Endodermal cell (in vitro differentiated cells): Measurements from ENCODE around the gene THEMIS2. TPM values are rescaled to one million over a fixed set of nuclear protein-coding genes. Genes with fewer than 3 reads are reported as not detected.

Experiments used
- DNase-seq: peaks from one replicate; pipeline ENCODE4 v3.0.0-alpha.2; 2017
- H3K27ac ChIP-seq: 2 replicates; pipeline ENCODE4 v1.5.1; 2013; ENCODE audit warnings: mild to moderate bottlenecking, low read depth, low read length, moderate library complexity
- H3K27me3 ChIP-seq: 2 replicates; pipeline ENCODE4 v1.6.1; 2013; ENCODE audit warnings: mild to moderate bottlenecking, low read length, moderate library complexity; ENCODE audit not compliant: insufficient read depth, control insufficient read depth, poor library complexity, severe bottlenecking
- H3K36me3 ChIP-seq: 2 replicates; pipeline ENCODE4 v1.7.0; 2013; ENCODE audit warnings: mild to moderate bottlenecking, low read length, moderate library complexity; ENCODE audit not compliant: control insufficient read depth, insufficient read depth
- H3K4me1 ChIP-seq: one replicate; pipeline ENCODE4 v1.7.0; 2013; ENCODE audit warnings: low read length; ENCODE audit not compliant: control insufficient read depth, insufficient read depth
- H3K4me3 ChIP-seq: 2 replicates; pipeline ENCODE4 v1.5.1; 2013; ENCODE audit warnings: mild to moderate bottlenecking, low read length, moderate library complexity
- H3K9ac ChIP-seq: 2 replicates; pipeline ENCODE4 v1.6.1; 2013; ENCODE audit warnings: mild to moderate bottlenecking, low read length, moderate library complexity; ENCODE audit not compliant: poor library complexity, severe bottlenecking; ENCODE audit errors: extremely low read depth
- H3K9me3 ChIP-seq: 2 replicates; pipeline ENCODE4 v1.6.1; 2013; ENCODE audit warnings: mild to moderate bottlenecking, low read length, moderate library complexity; ENCODE audit not compliant: control insufficient read depth
- H3K27ac Mint-ChIP-seq: 2 replicates; pipeline ENCODE4 v1.8.0; 2020; ENCODE audit warnings: mixed read lengths
- H3K27me3 Mint-ChIP-seq: 2 replicates; pipeline ENCODE4 v1.8.0; 2021; ENCODE audit warnings: mild to moderate bottlenecking, mixed read lengths; ENCODE audit not compliant: insufficient read depth
- H3K36me3 Mint-ChIP-seq: 2 replicates; pipeline ENCODE4 v1.8.0; 2020; ENCODE audit warnings: low read depth, mixed read lengths
- H3K4me1 Mint-ChIP-seq: 2 replicates; pipeline ENCODE4 v1.8.0; 2020; ENCODE audit warnings: mixed read lengths
- H3K4me3 Mint-ChIP-seq: 2 replicates; pipeline ENCODE4 v1.8.0; 2020; ENCODE audit warnings: mild to moderate bottlenecking, moderate library complexity, mixed read lengths
- H3K9me3 Mint-ChIP-seq: 2 replicates; pipeline ENCODE4 v1.8.0; 2020; ENCODE audit warnings: mild to moderate bottlenecking, mixed read lengths
- CTCF ChIP-seq: fragments of 200-600 bp; sonication (generic); conservative IDR thresholded peaks from 2 replicates; pipeline ENCODE4 v1.5.0; 2021; ENCODE audit warnings: antibody characterized with exemption, mild to moderate bottlenecking
- WGBS, 2 experiments: methylation state at CpG; one replicate each; pipeline versions ENCODE4 v1.1.5 to v1.1.7; 2013; ENCODE audit warnings: missing lambda C conversion rate in 2 of 2, mixed read lengths in 1 of 2; ENCODE audit not compliant: insufficient coverage in 1 of 2, insufficient read length in 1 of 2; 5-methylcytosine and 5-hydroxymethylcytosine counted together
- total RNA-seq, 2 donors: library from RNA; stranded (reverse); fragmentation: NEBNext Ultra II Directional in 1 of 2; extraction: Animal tissue kit (Norgen Biotek cat#: 25700) in 1 of 2; gene quantifications; 2 replicates in 1 of 2; 3 replicates in 1 of 2; pipeline ENCODE4 v1.2.1, GENCODE V29; 2021

The THEMIS2 gene
- total RNA-seq, 2 donors from 2014 or later = 8.5 to 8.8 TPM

- H3K27ac Mint-ChIP-seq = no peak overlapping the region
- WGBS, 2 experiments = 94 to 100% methylated on average over 2 to 3 of the region's 3 CpGs
Measured at GRCh38 chr1:27862004-27862403, 10.3 kb upstream of the THEMIS2 start.

GRCh38 chr1:27862671-27863537, 9.4 kb upstream of the THEMIS2 start:
- H3K4me1 Mint-ChIP-seq = peaks cover 9% of the 10 kb centered on the region
- H3K9me3 Mint-ChIP-seq = no peaks in the 10 kb centered on the region
- Histone ChIP-seq H3K27me3 (no peaks in the 10 kb centered on the region), H3K4me1 (no peaks in the 10 kb centered on the region), H3K9ac (no peak overlapping the region), H3K9me3 (no peaks in the 10 kb centered on the region), H3K27ac (no peak overlapping the region), H3K4me3 (no peak overlapping the region), H3K36me3 (no peaks in the 10 kb centered on the region)
- H3K36me3 Mint-ChIP-seq = no peaks in the 10 kb centered on the region
- no peak for TF ChIP-seq CTCF
- 90 to 97% methylated on average over 6 to 9 of the region's 9 CpGs for WGBS, 2 experiments
- no peak for DNase-seq
- no peak overlapping the region for H3K4me3 Mint-ChIP-seq
- H3K27ac Mint-ChIP-seq = no peak overlapping the region
- H3K27me3 Mint-ChIP-seq = no peaks in the 10 kb centered on the region

More at GRCh38 chr1:27862004-27862403, 10.3 kb upstream of the THEMIS2 start:
- DNase-seq = no peak
- Mint-ChIP-seq H3K9me3 (no peaks in the 10 kb centered on the region), H3K4me1 (peaks cover 9% of the 10 kb centered on the region), H3K36me3 (no peaks in the 10 kb centered on the region), H3K27me3 (no peaks in the 10 kb centered on the region), H3K4me3 (no peak overlapping the region)
- no peak overlapping the region for H3K4me3 ChIP-seq
- H3K9ac ChIP-seq = no peak overlapping the region
- no peaks in the 10 kb centered on the region for H3K9me3 ChIP-seq
- no peaks in the 10 kb centered on the region for H3K4me1 ChIP-seq
- no peaks in the 10 kb centered on the region for H3K36me3 ChIP-seq
- H3K27me3 ChIP-seq = no peaks in the 10 kb centered on the region
- H3K27ac ChIP-seq = no peak overlapping the region
- no peak for TF ChIP-seq CTCF

GRCh38 chr1:27863538-27863915, 8.8 kb upstream of the THEMIS2 start:
- Histone ChIP-seq H3K36me3 (no peaks in the 10 kb centered on the region), H3K9ac (no peak overlapping the region), H3K27ac (no peak overlapping the region), H3K4me1 (no peaks in the 10 kb centered on the region), H3K4me3 (no peak overlapping the region), H3K9me3 (no peaks in the 10 kb centered on the region), H3K27me3 (no peaks in the 10 kb centered on the region)
- H3K27ac Mint-ChIP-seq = no peak overlapping the region
- no peaks in the 10 kb centered on the region for H3K36me3 Mint-ChIP-seq
- no peak for DNase-seq
- WGBS, 2 experiments = 91 to 100% methylated on average over 1 of the region's 1 CpG
- no peaks in the 10 kb centered on the region for H3K27me3 Mint-ChIP-seq
- H3K9me3 Mint-ChIP-seq = no peaks in the 10 kb centered on the region
- H3K4me1 Mint-ChIP-seq = peaks cover 9% of the 10 kb centered on the region
- no peak for TF ChIP-seq CTCF
- no peak overlapping the region for H3K4me3 Mint-ChIP-seq
